H9 (cell line): Measurements from ENCODE around the gene GLT8D1. TPM values are rescaled to one million over a fixed set of nuclear protein-coding genes. Genes with fewer than 3 reads are reported as not detected.

ENCODE experiments used
- DNase-seq: peaks from one replicate; pipeline ENCODE4 v3.0.0-alpha.2; 2017
- H2AFZ ChIP-seq: one replicate; pipeline ENCODE4 v1.6.1; 2013; ENCODE audit warnings: mild to moderate bottlenecking, low read length, control low read depth, moderate library complexity
- H2AK5ac ChIP-seq: 2 replicates; pipeline ENCODE4 v1.6.1; 2013; ENCODE audit warnings: low read length, control low read depth, mixed read lengths; ENCODE audit not compliant: insufficient read length
- H2BK120ac ChIP-seq: one replicate; pipeline ENCODE4 v1.6.1; 2013; ENCODE audit warnings: low read depth, mild to moderate bottlenecking, low read length, control low read depth, inconsistent platforms; ENCODE audit not compliant: poor library complexity, severe bottlenecking
- H2BK12ac ChIP-seq: 2 replicates; pipeline ENCODE4 v1.6.1; 2013; ENCODE audit warnings: low read length, control low read depth, mixed read lengths, low read depth; ENCODE audit not compliant: insufficient read length
- H2BK15ac ChIP-seq: 2 replicates; pipeline ENCODE4 v1.6.1; 2013; ENCODE audit warnings: low read depth, low read length, control low read depth
- H2BK20ac ChIP-seq: one replicate; pipeline ENCODE4 v1.6.1; 2013; ENCODE audit warnings: low read depth, mild to moderate bottlenecking, low read length, control low read depth, inconsistent platforms; ENCODE audit not compliant: poor library complexity, severe bottlenecking
- H2BK5ac ChIP-seq: 2 replicates; pipeline ENCODE4 v1.6.1; 2013; ENCODE audit warnings: low read length, control low read depth, mixed read lengths; ENCODE audit not compliant: insufficient read length
- H3K14ac ChIP-seq: 2 replicates; pipeline ENCODE4 v1.6.1; 2013; ENCODE audit warnings: low read length, control low read depth; ENCODE audit not compliant: insufficient read depth
- H3K18ac ChIP-seq: 2 replicates; pipeline ENCODE4 v1.6.1; 2013; ENCODE audit warnings: low read depth, mild to moderate bottlenecking, mixed read lengths, low read length, control low read depth; ENCODE audit not compliant: insufficient read length
- H3K23ac ChIP-seq: 2 replicates; pipeline ENCODE4 v1.6.1; 2013; ENCODE audit warnings: low read length, control low read depth, mixed read lengths, low read depth; ENCODE audit not compliant: insufficient read length
- H3K23me2 ChIP-seq: 2 replicates; pipeline ENCODE4 v1.6.1; 2013; ENCODE audit warnings: low read depth, mild to moderate bottlenecking, mixed read lengths, low read length, control low read depth; ENCODE audit not compliant: insufficient read length, poor library complexity, severe bottlenecking
- H3K27ac ChIP-seq: 2 replicates; pipeline ENCODE4 v1.5.1; 2013; ENCODE audit warnings: low read length, control low read depth, mixed read lengths, low read depth; ENCODE audit not compliant: insufficient read length
- H3K27me3 ChIP-seq: 2 replicates; pipeline ENCODE4 v1.6.1; 2013; ENCODE audit warnings: low read length, control low read depth, inconsistent platforms; ENCODE audit not compliant: insufficient read depth
- H3K4ac ChIP-seq: 2 replicates; pipeline ENCODE4 v1.6.1; 2013; ENCODE audit warnings: low read depth, mild to moderate bottlenecking, control low read depth, inconsistent platforms, low read length, moderate library complexity
- H3K4me1 ChIP-seq: 2 replicates; pipeline ENCODE4 v1.6.1; 2013; ENCODE audit warnings: low read length, control low read depth, inconsistent platforms; ENCODE audit not compliant: insufficient read depth
- H3K4me2 ChIP-seq: 2 replicates; pipeline ENCODE4 v1.6.1; 2013; ENCODE audit warnings: low read length, control low read depth, mixed read lengths; ENCODE audit not compliant: insufficient read length, insufficient read depth
- H3K56ac ChIP-seq: 2 replicates; pipeline ENCODE4 v1.6.1; 2013; ENCODE audit warnings: low read depth, mild to moderate bottlenecking, mixed read lengths, low read length, control low read depth; ENCODE audit not compliant: insufficient read length
- H3K79me1 ChIP-seq: 2 replicates; pipeline ENCODE4 v1.6.1; 2013; ENCODE audit warnings: low read depth, mild to moderate bottlenecking, moderate library complexity, low read length, control low read depth, inconsistent platforms; ENCODE audit not compliant: insufficient read depth, poor library complexity, severe bottlenecking
- H3K79me2 ChIP-seq: 2 replicates; pipeline ENCODE4 v1.6.1; 2013; ENCODE audit warnings: low read length, control low read depth, inconsistent platforms; ENCODE audit not compliant: insufficient read depth
- H3K9ac ChIP-seq: 2 replicates; pipeline ENCODE4 v1.6.1; 2013; ENCODE audit warnings: low read length, control low read depth, mixed read lengths; ENCODE audit not compliant: insufficient read length; ENCODE audit errors: extremely low read depth
- H3K9me3 ChIP-seq: one replicate; pipeline ENCODE4 v1.6.1; 2013; ENCODE audit warnings: low read depth, low read length, inconsistent platforms; ENCODE audit not compliant: control insufficient read depth
- H3T11ph ChIP-seq: one replicate; pipeline ENCODE4 v1.6.1; 2013; ENCODE audit warnings: mild to moderate bottlenecking, low read length, control low read depth, inconsistent platforms
- H4K20me1 ChIP-seq: one replicate; pipeline ENCODE4 v1.6.1; 2013; ENCODE audit not compliant: control insufficient read depth, insufficient read length, insufficient read depth
- H4K5ac ChIP-seq: 2 replicates; pipeline ENCODE4 v1.6.1; 2013; ENCODE audit warnings: low read depth, mild to moderate bottlenecking, mixed read lengths, low read length, control low read depth; ENCODE audit not compliant: insufficient read length
- H4K8ac ChIP-seq: replicated peaks from 2 replicates; pipeline ENCODE4 v1.6.1; 2013; ENCODE audit warnings: low read length, control low read depth, mixed read lengths, low read depth; ENCODE audit not compliant: insufficient read length
- H4K91ac ChIP-seq: 2 replicates; pipeline ENCODE4 v1.6.1; 2013; ENCODE audit warnings: low read depth, mild to moderate bottlenecking, moderate library complexity, mixed read lengths, low read length, control low read depth; ENCODE audit not compliant: insufficient read length
- H3K27ac Mint-ChIP-seq, 3 experiments: 2 replicates in 2 of 3; 3 replicates in 1 of 3; pipeline ENCODE4 v1.8.0; 2020 to 2021; ENCODE audit warnings: mixed read lengths in 3 of 3, mild to moderate bottlenecking in 1 of 3, moderate library complexity in 1 of 3
- H3K27me3 Mint-ChIP-seq: 2 replicates; pipeline ENCODE4 v1.8.0; 2021; ENCODE audit warnings: low read depth, mild to moderate bottlenecking, moderate library complexity, mixed read lengths
- H3K36me3 Mint-ChIP-seq, 3 experiments: 2 replicates in 2 of 3; 3 replicates in 1 of 3; pipeline ENCODE4 v1.8.0; 2020 to 2021; ENCODE audit warnings: low read depth in 3 of 3, mixed read lengths in 3 of 3; ENCODE audit not compliant: insufficient read depth in 1 of 3
- H3K4me1 Mint-ChIP-seq, 2 experiments: 2 replicates each; pipeline ENCODE4 v1.8.0; 2020; ENCODE audit warnings: mixed read lengths in 2 of 2
- H3K4me3 Mint-ChIP-seq, 2 experiments: 2 replicates in 1 of 2; 3 replicates in 1 of 2; pipeline ENCODE4 v1.8.0; 2020 to 2021; ENCODE audit warnings: mild to moderate bottlenecking in 2 of 2, mixed read lengths in 2 of 2, moderate library complexity in 1 of 2
- H3K9me3 Mint-ChIP-seq, 2 experiments: 2 replicates in 1 of 2; 3 replicates in 1 of 2; pipeline ENCODE4 v1.8.0; 2020; ENCODE audit warnings: mild to moderate bottlenecking in 2 of 2, mixed read lengths in 2 of 2, moderate library complexity in 1 of 2
- WGBS: extraction: QIAGEN DNeasy Blood & Tissue Kit; methylation state at CpG from one replicate; pipeline ENCODE4 v1.1.7; 2013; ENCODE audit warnings: missing lambda C conversion rate, low lambda C conversion rate, mixed read lengths; ENCODE audit not compliant: insufficient read length; ENCODE audit errors: extremely low coverage; 5-methylcytosine and 5-hydroxymethylcytosine counted together
- total RNA-seq: library from RNA; stranded (reverse); gene quantifications from 2 replicates; pipeline ENCODE4 v1.2.1, GENCODE V29; 2021
- TF ChIP-seq, protein P1 (sequence below): fragments of 200-600 bp; sonication (generic); conservative IDR thresholded peaks from 3 replicates; pipeline ENCODE4 v1.8.0; 2021; ENCODE audit warnings: antibody characterized with exemption, mild to moderate bottlenecking

The GLT8D1 gene
- total RNA-seq, 1 experiment from 2014 or later: 39.3 TPM

DNA sequence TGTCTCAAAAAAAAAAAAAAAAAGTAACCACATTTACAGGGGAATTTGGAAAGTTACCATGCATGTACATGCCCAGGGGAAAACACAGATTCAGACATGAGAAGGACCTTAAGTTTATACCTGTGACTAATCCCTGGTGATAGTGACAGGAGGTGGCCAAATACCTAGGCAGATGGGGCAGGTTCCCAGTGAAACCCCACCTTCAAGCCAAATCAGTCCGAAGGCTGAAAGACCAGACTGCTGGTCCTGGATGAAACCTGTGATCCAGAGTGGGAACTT is 16.1 kb upstream of the GLT8D1 start:
- Histone ChIP-seq H3K79me2 (no peaks in the 10 kb centered on the region), H3K27ac (no peak overlapping the region), H3K9ac (no peak overlapping the region), H2BK5ac (no peak overlapping the region), H3K56ac (no peak overlapping the region), H2BK15ac (no peak overlapping the region), H3K9me3 (no peaks in the 10 kb centered on the region), H3K14ac (no peak overlapping the region), H3K23me2 (no peaks in the 10 kb centered on the region), H4K8ac (no peak overlapping the region), H2BK20ac (no peak overlapping the region), H2AK5ac (no peak overlapping the region), H2BK120ac (no peak overlapping the region), H4K91ac (no peak overlapping the region), H2AFZ (no peak overlapping the region), H3T11ph (no peak overlapping the region), H3K79me1 (no peaks in the 10 kb centered on the region), H2BK12ac (no peak overlapping the region), H3K27me3 (no peaks in the 10 kb centered on the region), H4K20me1 (no peaks in the 10 kb centered on the region), H3K4me2 (no peak overlapping the region), H3K4me1 (no peaks in the 10 kb centered on the region), H3K4ac (no peak overlapping the region), H4K5ac (no peak overlapping the region), H3K23ac (no peak overlapping the region), H3K18ac (no peak overlapping the region)
- H3K4me3 Mint-ChIP-seq: no peak overlapping the region
- no peak overlapping the region for H3K27ac Mint-ChIP-seq
- no peaks in the 10 kb centered on the region for H3K4me1 Mint-ChIP-seq
- no peak for DNase-seq
- no CpG with 5 or more reads among the region's 1 CpG for WGBS
- H3K27me3 Mint-ChIP-seq: no peaks in the 10 kb centered on the region
- H3K36me3 Mint-ChIP-seq: peaks cover 6% of the 10 kb centered on the region in 3 experiments
- TF ChIP-seq, protein P1, sequence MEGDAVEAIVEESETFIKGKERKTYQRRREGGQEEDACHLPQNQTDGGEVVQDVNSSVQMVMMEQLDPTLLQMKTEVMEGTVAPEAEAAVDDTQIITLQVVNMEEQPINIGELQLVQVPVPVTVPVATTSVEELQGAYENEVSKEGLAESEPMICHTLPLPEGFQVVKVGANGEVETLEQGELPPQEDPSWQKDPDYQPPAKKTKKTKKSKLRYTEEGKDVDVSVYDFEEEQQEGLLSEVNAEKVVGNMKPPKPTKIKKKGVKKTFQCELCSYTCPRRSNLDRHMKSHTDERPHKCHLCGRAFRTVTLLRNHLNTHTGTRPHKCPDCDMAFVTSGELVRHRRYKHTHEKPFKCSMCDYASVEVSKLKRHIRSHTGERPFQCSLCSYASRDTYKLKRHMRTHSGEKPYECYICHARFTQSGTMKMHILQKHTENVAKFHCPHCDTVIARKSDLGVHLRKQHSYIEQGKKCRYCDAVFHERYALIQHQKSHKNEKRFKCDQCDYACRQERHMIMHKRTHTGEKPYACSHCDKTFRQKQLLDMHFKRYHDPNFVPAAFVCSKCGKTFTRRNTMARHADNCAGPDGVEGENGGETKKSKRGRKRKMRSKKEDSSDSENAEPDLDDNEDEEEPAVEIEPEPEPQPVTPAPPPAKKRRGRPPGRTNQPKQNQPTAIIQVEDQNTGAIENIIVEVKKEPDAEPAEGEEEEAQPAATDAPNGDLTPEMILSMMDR: no peak
- peaks cover 0 to 3% of the 10 kb centered on the region in 2 experiments; a peak in 2 of 5 replicates for H3K9me3 Mint-ChIP-seq
